IMR-90 (cell line): Measurements from ENCODE around the gene CSRNP3. TPM values are rescaled to one million over a fixed set of nuclear protein-coding genes. Genes with fewer than 3 reads are reported as not detected.

Experiments
- ATAC-seq: fragments of 200-7000 bp; cut with Tn5 transposase; 2 replicates; pipeline ENCODE4 v1.9.1; 2020; ENCODE audit warnings: low read depth, mild to moderate bottlenecking, moderate library complexity
- BruUV-seq: library from RNA; stranded (reverse); fragments of 400-500 nt; replicated peaks from 2 replicates; lab custom pipeline; 2021; lab: Mats Ljungman, UMichigan
- CTCF ChIA-PET: fragments of 300-600 bp; formaldehyde crosslinking; extraction: SDS; loops from one replicate; lab custom pipeline; 2021; ENCODE audit warnings: antibody characterized with exemption; lab: Yijun Ruan, JAX
- POLR2A ChIA-PET: fragments of 300-600 bp; sonication (Branson Sonifier 250); formaldehyde crosslinking; loops from one replicate; lab custom pipeline; 2022; ENCODE audit warnings: antibody characterized with exemption; ENCODE audit not compliant: unreplicated experiment; lab: Charles Lee
- DNase-seq: peaks from one replicate; pipeline ENCODE4 v3.0.0; 2013
- H2AFZ ChIP-seq: replicated peaks from 2 replicates; pipeline ENCODE3; 2013; ENCODE audit warnings: low read length, mild to moderate bottlenecking; ENCODE audit not compliant: poor library complexity
- H2AK5ac ChIP-seq: 2 replicates; pipeline ENCODE4 v1.6.1; 2013; ENCODE audit warnings: low read depth, low read length, inconsistent platforms
- H2AK9ac ChIP-seq: replicated peaks from 2 replicates; pipeline ENCODE3; 2013; ENCODE audit warnings: mild to moderate bottlenecking, low read depth, low read length, moderate library complexity; ENCODE audit not compliant: poor library complexity
- H2BK120ac ChIP-seq: 2 replicates; pipeline ENCODE4 v1.6.1; 2013; ENCODE audit warnings: low read depth, low read length, inconsistent platforms
- H2BK15ac ChIP-seq: 3 replicates; pipeline ENCODE4 v1.6.1; 2013; ENCODE audit warnings: low read depth, low read length, inconsistent platforms
- H2BK20ac ChIP-seq: 2 replicates; pipeline ENCODE4 v1.6.1; 2013; ENCODE audit warnings: low read depth, mild to moderate bottlenecking, inconsistent platforms, low read length, moderate library complexity
- H2BK5ac ChIP-seq: 2 replicates; pipeline ENCODE4 v1.6.1; 2013; ENCODE audit warnings: mild to moderate bottlenecking, low read depth, low read length, inconsistent platforms; ENCODE audit not compliant: poor library complexity, severe bottlenecking
- H3K14ac ChIP-seq: replicated peaks from 2 replicates; pipeline ENCODE4 v1.6.1; 2013; ENCODE audit warnings: low read depth, low read length, inconsistent platforms
- H3K18ac ChIP-seq: 2 replicates; pipeline ENCODE4 v1.6.1; 2013; ENCODE audit warnings: low read depth, low read length, control low read depth
- H3K23ac ChIP-seq: 2 replicates; pipeline ENCODE4 v1.6.1; 2013; ENCODE audit warnings: low read depth, low read length, inconsistent platforms
- H3K27ac ChIP-seq: 2 replicates; pipeline ENCODE4 v1.5.1; 2013; ENCODE audit warnings: mild to moderate bottlenecking, control low read depth, low read length; ENCODE audit not compliant: insufficient read depth
- H3K27me3 ChIP-seq: 2 replicates; pipeline ENCODE4 v1.6.1; 2013; ENCODE audit warnings: low read length; ENCODE audit not compliant: control insufficient read depth, insufficient read depth
- H3K36me3 ChIP-seq: 2 replicates; pipeline ENCODE4 v1.6.1; 2013; ENCODE audit warnings: low read length, mixed read lengths; ENCODE audit not compliant: control insufficient read depth, insufficient read depth
- H3K4ac ChIP-seq: 2 replicates; pipeline ENCODE4 v1.6.1; 2013; ENCODE audit warnings: low read depth, low read length, inconsistent platforms
- H3K4me1 ChIP-seq: 2 replicates; pipeline ENCODE4 v1.6.1; 2013; ENCODE audit warnings: low read length, mixed read lengths; ENCODE audit not compliant: control insufficient read depth, insufficient read depth
- H3K4me2 ChIP-seq: 2 replicates; pipeline ENCODE4 v1.6.1; 2013; ENCODE audit warnings: low read depth, mild to moderate bottlenecking, control low read depth, low read length, moderate library complexity
- H3K4me3 ChIP-seq: 2 replicates; pipeline ENCODE4 v1.5.1; 2013; ENCODE audit warnings: low read depth, mild to moderate bottlenecking, control low read depth, low read length, moderate library complexity; ENCODE audit not compliant: insufficient read depth
- H3K56ac ChIP-seq: 2 replicates; pipeline ENCODE4 v1.6.1; 2013; ENCODE audit warnings: low read length, inconsistent platforms; ENCODE audit not compliant: insufficient read depth; ENCODE audit errors: extremely low read depth
- H3K79me1 ChIP-seq, 2 experiments: 2 replicates each; pipeline ENCODE4 v1.6.1; 2013; ENCODE audit warnings: low read length in 2 of 2, inconsistent platforms in 1 of 2, low read depth in 1 of 2
- H3K9ac ChIP-seq: 2 replicates; pipeline ENCODE4 v1.6.1; 2013; ENCODE audit warnings: low read depth, low read length, control low read depth
- H3K9me1 ChIP-seq: 2 replicates; pipeline ENCODE4 v1.6.1; 2013; ENCODE audit warnings: low read length, inconsistent platforms; ENCODE audit not compliant: insufficient read depth
- H3K9me3 ChIP-seq: 2 replicates; pipeline ENCODE4 v1.6.1; 2013; ENCODE audit warnings: low read length; ENCODE audit not compliant: control insufficient read depth, insufficient read depth
- H4K20me1 ChIP-seq: 2 replicates; pipeline ENCODE4 v1.6.1; 2013; ENCODE audit warnings: low read length, inconsistent platforms; ENCODE audit not compliant: insufficient read depth
- H4K5ac ChIP-seq: 2 replicates; pipeline ENCODE4 v1.6.1; 2013; ENCODE audit warnings: mild to moderate bottlenecking, low read depth, low read length, control low read depth
- H4K8ac ChIP-seq, 2 experiments: 2 replicates each; pipeline ENCODE4 v1.6.1; 2013; ENCODE audit warnings: low read depth in 2 of 2, low read length in 2 of 2, control low read depth in 1 of 2, inconsistent platforms in 1 of 2
- H4K91ac ChIP-seq: 2 replicates; pipeline ENCODE4 v1.6.1; 2013; ENCODE audit warnings: low read depth, low read length, inconsistent platforms; ENCODE audit not compliant: insufficient read depth
- BHLHE40 ChIP-seq: fragments of 150-350 bp; IDR thresholded peaks from 2 replicates; pipeline ENCODE4 v1.6.1; 2016; ENCODE audit warnings: mild to moderate bottlenecking, low read depth, low read length
- CEBPB ChIP-seq: IDR thresholded peaks from 2 replicates; pipeline ENCODE4 v1.6.1; 2012; ENCODE audit warnings: low read depth, low read length, improper control_type of control experiment
- CHD1 ChIP-seq: IDR thresholded peaks from 2 replicates; pipeline ENCODE4 v1.6.1; 2012; ENCODE audit warnings: low read depth, low read length, improper control_type of control experiment
- CTCF ChIP-seq: conservative IDR thresholded peaks from 2 replicates; pipeline ENCODE4 v1.5.1; 2012; ENCODE audit warnings: mild to moderate bottlenecking, low read depth, low read length, improper control_type of control experiment
- FOS ChIP-seq: fragments of 150-350 bp; IDR thresholded peaks from 2 replicates; pipeline ENCODE4 v1.6.1; 2016; ENCODE audit warnings: low read depth, low read length
- MAFK ChIP-seq: IDR thresholded peaks from 2 replicates; pipeline ENCODE4 v1.6.1; 2012; ENCODE audit warnings: low read depth, low read length, improper control_type of control experiment
- MAZ ChIP-seq: IDR thresholded peaks from 2 replicates; pipeline ENCODE4 v1.6.1; 2012; ENCODE audit warnings: low read depth, mild to moderate bottlenecking, low read length, improper control_type of control experiment, moderate library complexity, borderline replicate concordance
- MXI1 ChIP-seq: IDR thresholded peaks from 2 replicates; pipeline ENCODE4 v1.6.1; 2012; ENCODE audit warnings: low read depth, mild to moderate bottlenecking, low read length, moderate library complexity, borderline replicate concordance
- NFE2L2 ChIP-seq: fragments of 150-350 bp; IDR thresholded peaks from 2 replicates; pipeline ENCODE4 v1.6.1; 2016; ENCODE audit warnings: low read depth, mild to moderate bottlenecking, low read length
- POLR2A ChIP-seq: IDR thresholded peaks from 2 replicates; pipeline ENCODE4 v1.6.1; 2012; ENCODE audit warnings: mild to moderate bottlenecking, low read depth, low read length
- RAD21 ChIP-seq: IDR thresholded peaks from 2 replicates; pipeline ENCODE4 v1.6.1; 2012; ENCODE audit warnings: low read length, improper control_type of control experiment
- RCOR1 ChIP-seq: IDR thresholded peaks from 2 replicates; pipeline ENCODE4 v1.6.1; 2012; ENCODE audit warnings: mild to moderate bottlenecking, low read length, improper control_type of control experiment; ENCODE audit not compliant: insufficient replicate concordance
- RFX5 ChIP-seq: IDR thresholded peaks from 2 replicates; pipeline ENCODE4 v1.8.0; 2012; ENCODE audit warnings: low read depth, mild to moderate bottlenecking, low read length, moderate library complexity
- SMC3 ChIP-seq: fragments of 150-350 bp; IDR thresholded peaks from 2 replicates; pipeline ENCODE4 v1.6.1; 2016; ENCODE audit warnings: low read depth, mild to moderate bottlenecking, antibody characterized with exemption, low read length, moderate library complexity
- WGBS, 2 experiments: methylation state at CpG; one replicate each; pipeline versions ENCODE4 v1.1.5 to v1.1.7; 2013; ENCODE audit warnings: missing lambda C conversion rate in 2 of 2; ENCODE audit not compliant: insufficient read length in 1 of 2; ENCODE audit errors: extremely low coverage in 2 of 2; 5-methylcytosine and 5-hydroxymethylcytosine counted together
- dilution Hi-C: fragments of 300-500 bp; cut with HindIII; formaldehyde crosslinking; loops from one replicate; pipeline ENCODE4 v1.14.3; 2018; ENCODE audit warnings: low sequenced_read_pairs; ENCODE audit not compliant: unreplicated experiment
- in situ Hi-C: fragments of 300-500 bp; cut with MboI; formaldehyde crosslinking; loops from 3 replicates; pipeline ENCODE4 v1.14.3; 2019; ENCODE audit warnings: low sequenced_read_pairs, inconsistent platforms, mixed read lengths
- intact Hi-C: fragments of 100-400 bp; cut with micrococcal nuclease; formaldehyde crosslinking; loops from 2 replicates; pipeline ENCODE4 v1.10.0; 2022
- polyA plus RNA-seq, 3 experiments: library from polyadenylated mRNA; depleted of rRNA; stranded (reverse); fragments of >200 nt; gene quantifications; 2 replicates each; pipeline ENCODE4 v1.2.3, GENCODE V29; 2012; ENCODE audit warnings: low replicate concordance in 1 of 3
- total RNA-seq: library from RNA; depleted of rRNA; stranded (reverse); fragments of >200 nt; gene quantifications from 2 replicates; pipeline ENCODE4 v1.2.3, GENCODE V29; 2012
- TF ChIP-seq, protein P1 (sequence below): fragments of 150-350 bp; IDR thresholded peaks from 2 replicates; pipeline ENCODE4 v1.6.1; 2017; ENCODE audit warnings: mild to moderate bottlenecking, antibody characterized with exemption, low read length, low read depth
- TF ChIP-seq, protein P2 (sequence below): fragments of 150-350 bp; IDR thresholded peaks from 2 replicates; pipeline ENCODE4 v1.6.1; 2016; ENCODE audit warnings: low read depth, mild to moderate bottlenecking, low read length, moderate library complexity, borderline replicate concordance

The CSRNP3 gene
- total and polyA plus RNA-seq, 2 of the 4 experiments (the other 2 are of a cell fraction), result 0.21 to 0.72 TPM

- dilution Hi-C loops, result no loop called here
- H3K9me3 ChIP-seq, result no peaks in the 10 kb centered on the region
- H4K5ac ChIP-seq, result no peak overlapping the region
- H3K4me2 ChIP-seq, result no peak overlapping the region
- intact Hi-C loops, result no loop called here
- H3K79me1 ChIP-seq, result no peaks in the 10 kb centered on the region
- ChIA-PET CTCF (no interaction called here), POLR2A (no interaction called here)
- ATAC-seq (no peak), DNase-seq (no peak)
- H4K91ac ChIP-seq, result no peak overlapping the region
- no peak overlapping the region for H2BK5ac ChIP-seq
- no peaks in the 10 kb centered on the region for H3K27me3 ChIP-seq
- H2BK15ac ChIP-seq, result no peak overlapping the region
- in situ Hi-C loops, result no loop called here
- no peak overlapping the region for H4K8ac ChIP-seq
- H2AK9ac ChIP-seq, result no peak overlapping the region
- no peaks in the 10 kb centered on the region for H3K36me3 ChIP-seq
- H3K27ac ChIP-seq, result no peak overlapping the region
- H2AK5ac ChIP-seq, result no peak overlapping the region
- no peak overlapping the region for H3K23ac ChIP-seq
- no peaks in the 10 kb centered on the region for H3K9me1 ChIP-seq
- H4K20me1 ChIP-seq, result no peaks in the 10 kb centered on the region
- no peak overlapping the region for H3K18ac ChIP-seq
- H2BK20ac ChIP-seq, result no peak overlapping the region
- no peak for TF ChIP-seq BHLHE40
- TF ChIP-seq CEBPB, result no peak
- TF ChIP-seq RFX5, result no peak
- no peak for TF ChIP-seq FOS
- no peak for TF ChIP-seq CTCF
- no peak for TF ChIP-seq RCOR1
- TF ChIP-seq POLR2A, result no peak
- TF ChIP-seq, protein P1, sequence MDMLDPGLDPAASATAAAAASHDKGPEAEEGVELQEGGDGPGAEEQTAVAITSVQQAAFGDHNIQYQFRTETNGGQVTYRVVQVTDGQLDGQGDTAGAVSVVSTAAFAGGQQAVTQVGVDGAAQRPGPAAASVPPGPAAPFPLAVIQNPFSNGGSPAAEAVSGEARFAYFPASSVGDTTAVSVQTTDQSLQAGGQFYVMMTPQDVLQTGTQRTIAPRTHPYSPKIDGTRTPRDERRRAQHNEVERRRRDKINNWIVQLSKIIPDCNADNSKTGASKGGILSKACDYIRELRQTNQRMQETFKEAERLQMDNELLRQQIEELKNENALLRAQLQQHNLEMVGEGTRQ, result no peak
- TF ChIP-seq SMC3, result no peak
- TF ChIP-seq CHD1, result no peak
- no peak for TF ChIP-seq RAD21
- no peak for TF ChIP-seq MXI1
- TF ChIP-seq MAZ, result no peak
- TF ChIP-seq MAFK, result no peak
- TF ChIP-seq, protein P2, sequence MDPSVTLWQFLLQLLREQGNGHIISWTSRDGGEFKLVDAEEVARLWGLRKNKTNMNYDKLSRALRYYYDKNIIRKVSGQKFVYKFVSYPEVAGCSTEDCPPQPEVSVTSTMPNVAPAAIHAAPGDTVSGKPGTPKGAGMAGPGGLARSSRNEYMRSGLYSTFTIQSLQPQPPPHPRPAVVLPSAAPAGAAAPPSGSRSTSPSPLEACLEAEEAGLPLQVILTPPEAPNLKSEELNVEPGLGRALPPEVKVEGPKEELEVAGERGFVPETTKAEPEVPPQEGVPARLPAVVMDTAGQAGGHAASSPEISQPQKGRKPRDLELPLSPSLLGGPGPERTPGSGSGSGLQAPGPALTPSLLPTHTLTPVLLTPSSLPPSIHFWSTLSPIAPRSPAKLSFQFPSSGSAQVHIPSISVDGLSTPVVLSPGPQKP, result no peak
- no peak for TF ChIP-seq NFE2L2
- no peak overlapping the region for H3K4ac ChIP-seq
- H3K14ac ChIP-seq, result no peak overlapping the region
- no peak overlapping the region for H3K56ac ChIP-seq
- no CpG with 5 or more reads among the region's 3 CpGs for WGBS, 2 experiments
- BruUV-seq, result no TSS peak
- no peaks in the 10 kb centered on the region for H3K4me1 ChIP-seq
- no peak overlapping the region for H2AFZ ChIP-seq
- H2BK120ac ChIP-seq, result no peak overlapping the region
- H3K4me3 ChIP-seq, result no peak overlapping the region
- H3K9ac ChIP-seq, result no peak overlapping the region
Observed at GRCh38 chr2:165536851-165537499, 67.5 kb downstream of the CSRNP3 start.
